ENCODE data around the gene TMEM187. TPM values are rescaled to one million over a fixed set of nuclear protein-coding genes. Genes with fewer than 3 reads are reported as not detected.
"Not testable (repeated sequence)": the region's sequence is repeated elsewhere in the genome, so short reads cannot be mapped to it uniquely, and the experiment has no call there.

TMEM187 gene
- total and polyA plus RNA-seq, 2 donors (not counting 1 experiment from before 2014, with no cell fraction given) = 5.5 to 6.4 TPM

GRCh38 chrX:153974726-153975286, 2.3 kb downstream of the TMEM187 start:
- ChIA-PET CTCF (interaction anchor here (1.7 kb wide), 1 partner anchor 39 kb away, joined by 12 read pairs; no protein-coding TSS in a partner anchor), POLR2A (interaction anchor here (0.7 to 1.5 kb wide), 2 partner anchors 47 to 48 kb away, joined by 4 to 9 read pairs; partner anchors contain the start of gene ARHGAP4)
- ATAC-seq (ENCODE audit: low read depth) = no peak
- H3K4me1 ChIP-seq (ENCODE audit: control insufficient read depth in 2 of 2, insufficient read depth in 2 of 2, low read length in 2 of 2) = peaks cover 16 to 21% of the 10 kb centered on the region in 2 donors
- peak overlapping the region; percentile 70 for H3K4me2 ChIP-seq (replicated peaks; ENCODE audit: low read depth, low read length, poor library complexity, severe bottlenecking)
- Mint-ChIP-seq H3K27ac (peak overlapping the region; percentile 59), H3K4me1 (peaks cover 21% of the 10 kb centered on the region), H3K27me3 (no peaks in the 10 kb centered on the region), H3K9me3 (ENCODE audit: insufficient read depth) (no peaks in the 10 kb centered on the region), H3K4me3 (peak overlapping the region; percentile 32)
- no peaks in the 10 kb centered on the region for H3K9me3 ChIP-seq (ENCODE audit: control extremely low read depth in 1 of 3, control insufficient read depth in 2 of 3, insufficient read depth in 1 of 3, low read length in 2 of 3)
- H4K20me1 ChIP-seq (ENCODE audit: control insufficient read depth, insufficient read depth, low read length, poor library complexity, severe bottlenecking) = no peaks in the 10 kb centered on the region
- H3K36me3 ChIP-seq (replicated peaks in 1 of 2; ENCODE audit: control extremely low read depth in 1 of 2, control insufficient read depth in 1 of 2, extremely low read depth in 1 of 2, insufficient read depth in 2 of 2, low read length in 1 of 2) = no peaks in the 10 kb centered on the region
- peaks cover 16% of the 10 kb centered on the region for H3K79me2 ChIP-seq (ENCODE audit: control insufficient read depth, insufficient read depth, low read length)
- no peaks in the 10 kb centered on the region for H3K27me3 ChIP-seq (replicated peaks in 1 of 4; ENCODE audit: control extremely low read depth in 1 of 4, control insufficient read depth in 3 of 4, insufficient read depth in 4 of 4, low read length in 3 of 4)
- H3K27ac ChIP-seq (ENCODE audit: low read length in 2 of 2) = peak overlapping the region in 1 of 2 donors; percentile 100
- no peak overlapping the region for H2AFZ ChIP-seq (ENCODE audit: insufficient read depth, low read depth, low read length, poor library complexity, severe bottlenecking)
- no peak for DNase-seq
- no peak overlapping the region for H3K9ac ChIP-seq (ENCODE audit: low read length)
- 72% methylated on average over 3 of the region's 3 CpGs for WGBS (ENCODE audit: insufficient coverage)
- intact Hi-C loops (cut with micrococcal nuclease) = loop anchor here (5.0 kb wide), 3 partner anchors 32 to 402 kb away; partner anchors contain the start of gene EMD
- no peak for TF ChIP-seq EZH2 (IDR thresholded peaks at IDR 0.05; ENCODE audit: borderline replicate concordance, insufficient read depth, low read depth, low read length, poor library complexity, severe bottlenecking)
- TF ChIP-seq CTCF (IDR thresholded peaks at IDR 0.05) = no peak
- H3K4me3 ChIP-seq (ENCODE audit: control extremely low read depth in 1 of 5, extremely low read depth in 1 of 5, insufficient read depth in 1 of 5, low read depth in 2 of 5, low read length in 4 of 5) = no peak overlapping the region

- H3K4me1 Mint-ChIP-seq = peaks cover 50% of the 10 kb centered on the region
Observed at GRCh38 chrX:153980394-153980793, 7.8 kb downstream of the TMEM187 start.

More at GRCh38 chrX:153980394-153980793, 7.8 kb downstream of the TMEM187 start:
- H3K27me3 ChIP-seq (replicated peaks in 1 of 4; ENCODE audit: control extremely low read depth in 1 of 4, control insufficient read depth in 3 of 4, insufficient read depth in 4 of 4, low read length in 3 of 4); H3K27me3 Mint-ChIP-seq; H4K20me1 ChIP-seq (ENCODE audit: control insufficient read depth, insufficient read depth, low read length, poor library complexity, severe bottlenecking); H3K79me2 ChIP-seq (ENCODE audit: control insufficient read depth, insufficient read depth, low read length); H3K9ac ChIP-seq (ENCODE audit: low read length); H3K9me3 ChIP-seq (ENCODE audit: control extremely low read depth in 1 of 3, control insufficient read depth in 2 of 3, insufficient read depth in 1 of 3, low read length in 2 of 3); H3K36me3 ChIP-seq (replicated peaks in 1 of 2; ENCODE audit: control extremely low read depth in 1 of 2, control insufficient read depth in 1 of 2, extremely low read depth in 1 of 2, insufficient read depth in 2 of 2, low read length in 1 of 2); H3K9me3 Mint-ChIP-seq (ENCODE audit: insufficient read depth); intact Hi-C loops (cut with micrococcal nuclease): not testable (repeated sequence)
- H3K27ac Mint-ChIP-seq = peak overlapping the region; percentile 97
- peak overlapping the region; percentile 65 for H3K4me3 Mint-ChIP-seq
- ATAC-seq (ENCODE audit: low read depth) (peak; percentile 56), DNase-seq (peak; percentile 42)
- Histone ChIP-seq H3K4me3 (ENCODE audit: control extremely low read depth in 1 of 5, extremely low read depth in 1 of 5, insufficient read depth in 1 of 5, low read depth in 2 of 5, low read length in 4 of 5) (peak overlapping the region in 1 of 5 experiments; percentile 21), H3K4me2 (replicated peaks; ENCODE audit: low read depth, low read length, poor library complexity, severe bottlenecking) (peak overlapping the region; percentile 65), H3K27ac (ENCODE audit: low read length in 2 of 2) (peak overlapping the region; percentile 69 to 78), H2AFZ (ENCODE audit: insufficient read depth, low read depth, low read length, poor library complexity, severe bottlenecking) (peak overlapping the region; percentile 33), H3K4me1 (ENCODE audit: control insufficient read depth in 2 of 2, insufficient read depth in 2 of 2, low read length in 2 of 2) (peaks cover 45 to 55% of the 10 kb centered on the region in 2 donors)
- 20% methylated on average over 5 of the region's 10 CpGs for WGBS (ENCODE audit: insufficient coverage)
- ChIA-PET CTCF (interaction anchor here (0.7 to 3.0 kb wide), 4 partner anchors 11 to 50 kb away, joined by 3 to 21 read pairs (median 6); no protein-coding TSS in a partner anchor), POLR2A (interaction anchor here (1.1 to 1.7 kb wide), 2 partner anchors 12 to 39 kb away, joined by 4 read pairs; partner anchors contain the start of gene IRAK1)
